ENCODE data around the gene FADS2. TPM values are rescaled to one million over a fixed set of nuclear protein-coding genes. Genes with fewer than 3 reads are reported as not detected.

FADS2 gene
- total RNA-seq (2022) (30.6 and 36.3 TPM in 2 replicates), Bru-seq, nascent RNA (percentile 55 among the genes with signal in this experiment), BruChase-seq, experiment 1, labeled RNA remaining after a 2-hour chase (percentile 46 among the genes with signal in this experiment), BruChase-seq, experiment 2, labeled RNA remaining after a 6-hour chase (percentile 47 among the genes with signal in this experiment)
- long read RNA-seq, partial matches to known transcripts, result 2 of 14 reads
- long read RNA-seq, other reads (novel, unspliced or antisense), result 9 of 14 reads

DNA sequence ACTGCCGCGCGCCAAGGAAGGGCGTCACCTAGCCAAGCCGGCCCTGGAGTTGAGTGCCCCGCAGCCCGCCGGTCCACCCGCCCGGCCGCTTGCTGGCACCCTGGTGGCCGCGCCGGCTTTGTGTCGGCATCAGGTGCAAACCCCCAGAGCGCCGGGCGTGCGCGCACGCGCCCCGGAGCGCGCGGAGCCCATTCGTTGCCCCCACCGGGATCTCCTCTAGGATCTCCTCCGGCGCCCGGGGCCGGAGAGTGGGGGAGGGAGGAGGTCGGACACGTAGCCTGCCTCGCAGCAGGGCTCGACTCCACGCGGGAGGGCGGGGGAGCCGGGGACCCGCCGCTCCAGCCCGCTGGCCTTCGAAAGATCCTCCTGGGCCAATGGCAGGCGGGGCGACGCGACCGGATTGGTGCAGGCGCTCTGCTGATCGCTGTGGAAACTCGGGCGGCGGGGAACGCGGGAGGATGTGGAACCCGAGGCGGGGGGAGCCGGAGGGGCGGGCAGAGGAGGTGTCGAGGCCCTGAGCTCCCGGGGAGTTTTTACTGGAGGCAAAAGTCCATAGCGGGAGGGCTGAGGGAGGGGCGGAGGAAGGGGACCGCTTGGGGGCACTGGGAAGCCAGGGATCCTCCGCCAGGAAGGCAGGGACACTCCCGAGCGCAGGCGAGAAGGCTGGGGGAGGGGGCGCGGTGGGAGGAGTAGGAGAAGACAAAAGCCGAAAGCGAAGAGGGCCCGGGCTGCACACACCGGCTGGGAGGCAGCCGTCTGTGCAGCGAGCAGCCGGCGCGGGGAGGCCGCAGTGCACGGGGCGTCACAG is at the start of gene FADS2:
Gene FADS2 (plus strand): TSS at position 730 of the 808 bp plus-strand sequence. CDS start 91 bp downstream, outside the sequence.
- Mint-ChIP-seq H3K36me3 (ENCODE audit: insufficient read depth, unreplicated experiment) (peaks cover 6% of the 10 kb centered on the region), H3K27me3 (ENCODE audit: insufficient read depth, unreplicated experiment) (no peaks in the 10 kb centered on the region), H3K27ac (ENCODE audit: unreplicated experiment) (peak within 1 kb of the TSS; percentile 39), H3K4me1 (ENCODE audit: low read depth, unreplicated experiment) (peaks cover 14% of the 10 kb centered on the region), H3K4me3 (ENCODE audit: unreplicated experiment) (peak within 1 kb of the TSS; percentile 86), H3K9me3 (ENCODE audit: unreplicated experiment) (no peaks in the 10 kb centered on the region)
- Histone ChIP-seq H3K27me3 (replicated peaks; ENCODE audit: control insufficient read depth, insufficient read depth, low read length) (no peaks in the 10 kb centered on the region), H3K36me3 (ENCODE audit: control insufficient read depth, insufficient read depth, low read length) (no peaks in the 10 kb centered on the region), H3K4me3 (ENCODE audit: low read depth, low read length) (peak within 1 kb of the TSS; percentile 64), H3K4me1 (peaks cover 30% of the 10 kb centered on the region), H3K9me3 (no peaks in the 10 kb centered on the region)
- peak; percentile 75 to 77 for DNase-seq
- ChIA-PET POLR2A (interaction anchor here (0.7 to 1.4 kb wide), 3 partner anchors 12 to 73 kb away, joined by 3 to 6 read pairs (median 4); no protein-coding TSS in a partner anchor), CTCF (interaction anchor here (0.9 to 1.9 kb wide), 2 partner anchors 12 to 31 kb away, joined by 3 to 7 read pairs; partner anchors contain the start of gene FADS1)
- no TSS peak for BruUV-seq (replicated peaks)
- intact Hi-C loops (cut with micrococcal nuclease; ENCODE audit: unreplicated experiment), result no loop called here
- TF ChIP-seq, protein P1, sequence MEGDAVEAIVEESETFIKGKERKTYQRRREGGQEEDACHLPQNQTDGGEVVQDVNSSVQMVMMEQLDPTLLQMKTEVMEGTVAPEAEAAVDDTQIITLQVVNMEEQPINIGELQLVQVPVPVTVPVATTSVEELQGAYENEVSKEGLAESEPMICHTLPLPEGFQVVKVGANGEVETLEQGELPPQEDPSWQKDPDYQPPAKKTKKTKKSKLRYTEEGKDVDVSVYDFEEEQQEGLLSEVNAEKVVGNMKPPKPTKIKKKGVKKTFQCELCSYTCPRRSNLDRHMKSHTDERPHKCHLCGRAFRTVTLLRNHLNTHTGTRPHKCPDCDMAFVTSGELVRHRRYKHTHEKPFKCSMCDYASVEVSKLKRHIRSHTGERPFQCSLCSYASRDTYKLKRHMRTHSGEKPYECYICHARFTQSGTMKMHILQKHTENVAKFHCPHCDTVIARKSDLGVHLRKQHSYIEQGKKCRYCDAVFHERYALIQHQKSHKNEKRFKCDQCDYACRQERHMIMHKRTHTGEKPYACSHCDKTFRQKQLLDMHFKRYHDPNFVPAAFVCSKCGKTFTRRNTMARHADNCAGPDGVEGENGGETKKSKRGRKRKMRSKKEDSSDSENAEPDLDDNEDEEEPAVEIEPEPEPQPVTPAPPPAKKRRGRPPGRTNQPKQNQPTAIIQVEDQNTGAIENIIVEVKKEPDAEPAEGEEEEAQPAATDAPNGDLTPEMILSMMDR (IDR thresholded peaks at IDR 0.05; ENCODE audit: insufficient read depth in 1 of 2, low read depth in 1 of 2, low read length in 1 of 2, severe bottlenecking in 1 of 2, unreplicated experiment in 1 of 2), result peak in 1 of 2 experiments; percentile 8

- no TSS peak for BruUV-seq (replicated peaks)
- no peak for DNase-seq
- TF ChIP-seq, protein P1 (IDR thresholded peaks at IDR 0.05; ENCODE audit: insufficient read depth in 1 of 2, low read depth in 1 of 2, low read length in 1 of 2, severe bottlenecking in 1 of 2, unreplicated experiment in 1 of 2), result no peak
- H3K4me1 Mint-ChIP-seq (ENCODE audit: low read depth, unreplicated experiment), result peaks cover 1% of the 10 kb centered on the region
- no peak overlapping the region for H3K4me3 Mint-ChIP-seq (ENCODE audit: unreplicated experiment)
- Histone ChIP-seq H3K4me1 (no peaks in the 10 kb centered on the region), H3K4me3 (ENCODE audit: low read depth, low read length) (no peak overlapping the region), H3K9me3 (no peaks in the 10 kb centered on the region), H3K27me3 (replicated peaks; ENCODE audit: control insufficient read depth, insufficient read depth, low read length) (no peaks in the 10 kb centered on the region), H3K36me3 (ENCODE audit: control insufficient read depth, insufficient read depth, low read length) (peaks cover 7% of the 10 kb centered on the region)
- intact Hi-C loops (cut with micrococcal nuclease; ENCODE audit: unreplicated experiment), result no loop called here
- H3K27me3 Mint-ChIP-seq (ENCODE audit: insufficient read depth, unreplicated experiment), result no peaks in the 10 kb centered on the region
- peaks cover 85% of the 10 kb centered on the region for H3K36me3 Mint-ChIP-seq (ENCODE audit: insufficient read depth, unreplicated experiment)
- H3K27ac Mint-ChIP-seq (ENCODE audit: unreplicated experiment), result peak overlapping the region; percentile 80
- ChIA-PET CTCF (interaction anchor here (1.1 to 2.3 kb wide), 3 partner anchors 10 to 31 kb away, joined by 3 to 8 read pairs (median 6); no protein-coding TSS in a partner anchor), POLR2A (no interaction called here)
- no peaks in the 10 kb centered on the region for H3K9me3 Mint-ChIP-seq (ENCODE audit: unreplicated experiment)
Measured at GRCh38 chr11:61778357-61778886, 49.7 kb upstream of the FADS2 start.

All from Caco-2 (cell line).